Prostate gland (tissue), 2 donors: ENCODE measurements around the gene SASH1.

Experiments used
- CTCF ChIP-seq, 4 experiments: fragments of 200-600 bp in 2 of 4; fragments of 450-650 bp in 2 of 4; sonication (generic) in 2 of 4; IDR thresholded peaks; 1 replicate in 3 of 4; 2 replicates in 1 of 4; pipeline ENCODE4 v1.5.1; 2016 to 2019; ENCODE audit warnings: antibody characterized with exemption in 4 of 4, mild to moderate bottlenecking in 2 of 4, moderate library complexity in 2 of 4
- POLR2A ChIP-seq: fragments of 450-650 bp; IDR thresholded peaks from one replicate; pipeline ENCODE4 v1.6.1; 2016; ENCODE audit warnings: antibody characterized with exemption, mild to moderate bottlenecking
- POLR2AphosphoS5 ChIP-seq: sonication (generic); formaldehyde crosslinking; IDR thresholded peaks from one replicate; pipeline ENCODE4 v1.6.1; 2017; ENCODE audit warnings: antibody characterized with exemption

GRCh38 chr6:148379966-148380713, 37.5 kb downstream of the SASH1 start:
- TF ChIP-seq CTCF (IDR thresholded peaks at IDR 0.05) (no peak), POLR2A (no peak), POLR2AphosphoS5 (no peak)
